ENCODE results near the gene RNH1.
A peak's percentile ranks its signal among the peaks of the same experiment; 100 is the strongest.

Gene RNH1

GRCh38 chr11:504053-504993 lies 2.7 kb downstream of the RNH1 start:
- Histone ChIP-seq H3K4me2 (ENCODE audit: low read length) (peak overlapping the region; percentile 83), H3K27ac (ENCODE audit: low read depth, low read length) (no peak overlapping the region), H3K27me3 (ENCODE audit: control insufficient read depth, low read length) (no peaks in the 10 kb centered on the region), H3K9me2 (replicated peaks; ENCODE audit: control insufficient read depth, low read length) (no peaks in the 10 kb centered on the region), H3K4me3 (ENCODE audit: low read length) (peak overlapping the region; percentile 97), H3K9me3 (ENCODE audit: control insufficient read depth, insufficient read depth, low read length) (no peaks in the 10 kb centered on the region), H3K4me1 (ENCODE audit: control insufficient read depth, low read length) (peaks cover 31% of the 10 kb centered on the region), H4K20me1 (ENCODE audit: control insufficient read depth, insufficient read depth, low read depth, low read length) (no peaks in the 10 kb centered on the region), H3F3A (ENCODE audit: control insufficient read depth, insufficient read depth) (peaks cover 3% of the 10 kb centered on the region; the same call in 1 of the 2 replicates), H3K36me3 (ENCODE audit: control insufficient read depth, low read length) (peaks cover 32% of the 10 kb centered on the region), H3K79me2 (ENCODE audit: control insufficient read depth, low read length) (peaks cover 46% of the 10 kb centered on the region)
- TF ChIP-seq CTCF (IDR thresholded peaks at IDR 0.05; ENCODE audit: low read depth, low read length, poor library complexity, severe bottlenecking) (no peak), EZH2phosphoT487 (IDR thresholded peaks at IDR 0.05; ENCODE audit: borderline replicate concordance, low read length) (no peak)

- TF ChIP-seq CTCF (IDR thresholded peaks at IDR 0.05; ENCODE audit: low read depth, low read length, poor library complexity, severe bottlenecking) (no peak), EZH2phosphoT487 (IDR thresholded peaks at IDR 0.05; ENCODE audit: borderline replicate concordance, low read length) (no peak)
- no peaks in the 10 kb centered on the region for H3K27me3 ChIP-seq (ENCODE audit: control insufficient read depth, low read length)
- H3K27ac ChIP-seq (ENCODE audit: low read depth, low read length), result no peak overlapping the region
- H3F3A ChIP-seq (ENCODE audit: control insufficient read depth, insufficient read depth), result peaks cover 3% of the 10 kb centered on the region; the same call in 1 of the 2 replicates
- H3K36me3 ChIP-seq (ENCODE audit: control insufficient read depth, low read length), result peaks cover 41% of the 10 kb centered on the region
- peak overlapping the region; percentile 83 for H3K4me2 ChIP-seq (ENCODE audit: low read length)
- H3K9me2 ChIP-seq (replicated peaks; ENCODE audit: control insufficient read depth, low read length), result no peaks in the 10 kb centered on the region
- H4K20me1 ChIP-seq (ENCODE audit: control insufficient read depth, insufficient read depth, low read depth, low read length), result no peaks in the 10 kb centered on the region
- peaks cover 31% of the 10 kb centered on the region for H3K4me1 ChIP-seq (ENCODE audit: control insufficient read depth, low read length)
- H3K9me3 ChIP-seq (ENCODE audit: control insufficient read depth, insufficient read depth, low read length), result no peaks in the 10 kb centered on the region
- H3K79me2 ChIP-seq (ENCODE audit: control insufficient read depth, low read length), result peaks cover 46% of the 10 kb centered on the region
- peak overlapping the region; percentile 97; the same call in 1 of the 2 replicates for H3K4me3 ChIP-seq (ENCODE audit: low read length)
These were observed 3.7 kb downstream of the RNH1 start for GRCh38 chr11:503179-503981.

- H3K27ac ChIP-seq (ENCODE audit: low read depth, low read length), result no peak overlapping the region
- H3K9me3 ChIP-seq (ENCODE audit: control insufficient read depth, insufficient read depth, low read length), result no peaks in the 10 kb centered on the region
- H4K20me1 ChIP-seq (ENCODE audit: control insufficient read depth, insufficient read depth, low read depth, low read length), result no peaks in the 10 kb centered on the region
- H3K4me3 ChIP-seq (ENCODE audit: low read length), result no peak overlapping the region
- H3K4me2 ChIP-seq (ENCODE audit: low read length), result no peak overlapping the region
- no peaks in the 10 kb centered on the region for H3K9me2 ChIP-seq (replicated peaks; ENCODE audit: control insufficient read depth, low read length)
- no peak for TF ChIP-seq EZH2phosphoT487 (IDR thresholded peaks at IDR 0.05; ENCODE audit: borderline replicate concordance, low read length)
- TF ChIP-seq CTCF (IDR thresholded peaks at IDR 0.05; ENCODE audit: low read depth, low read length, poor library complexity, severe bottlenecking), result no peak
- peaks cover 43% of the 10 kb centered on the region for H3K79me2 ChIP-seq (ENCODE audit: control insufficient read depth, low read length)
- peaks cover 3% of the 10 kb centered on the region; the same call in 1 of the 2 replicates for H3F3A ChIP-seq (ENCODE audit: control insufficient read depth, insufficient read depth)
- H3K4me1 ChIP-seq (ENCODE audit: control insufficient read depth, low read length), result peaks cover 25% of the 10 kb centered on the region
- H3K36me3 ChIP-seq (ENCODE audit: control insufficient read depth, low read length), result peaks cover 49% of the 10 kb centered on the region
- H3K27me3 ChIP-seq (ENCODE audit: control insufficient read depth, low read length), result no peaks in the 10 kb centered on the region
These were observed 4.5 kb downstream of the RNH1 start for GRCh38 chr11:502288-503178.
